Spinal cord (tissue), 10 donors: ENCODE results near the gene MACROD2. TPM values are rescaled to one million over a fixed set of nuclear protein-coding genes. Genes with fewer than 3 reads are reported as not detected.

Experiments used
- DNase-seq, 6 donors: peaks; one replicate each; pipeline versions ENCODE4 v3.0.0 to v3.0.0-alpha.2; 2013 to 2015; ENCODE audit warnings: low spot score in 6 of 6, low read depth in 4 of 6
- H3K27ac ChIP-seq: one replicate; pipeline ENCODE4 v1.5.1; 2013; ENCODE audit warnings: low read depth, low read length, control low read depth
- H3K27me3 ChIP-seq: one replicate; pipeline ENCODE4 v1.6.1; 2013; ENCODE audit warnings: low read length; ENCODE audit not compliant: control insufficient read depth, insufficient read depth
- H3K36me3 ChIP-seq: one replicate; pipeline ENCODE4 v1.6.1; 2013; ENCODE audit warnings: low read length; ENCODE audit not compliant: control insufficient read depth, insufficient read depth
- H3K4me1 ChIP-seq: one replicate; pipeline ENCODE4 v1.6.1; 2013; ENCODE audit warnings: low read length; ENCODE audit not compliant: control insufficient read depth, insufficient read depth
- H3K4me3 ChIP-seq: one replicate; pipeline ENCODE4 v1.5.1; 2013; ENCODE audit warnings: low read depth, low read length, control low read depth
- H3K9me3 ChIP-seq: one replicate; pipeline ENCODE4 v1.6.1; 2013; ENCODE audit warnings: low read length; ENCODE audit not compliant: control insufficient read depth, insufficient read depth
- WGBS: methylation state at CpG from one replicate; pipeline ENCODE4 v1.1.5; 2013; ENCODE audit warnings: missing lambda C conversion rate; ENCODE audit not compliant: insufficient coverage; 5-methylcytosine and 5-hydroxymethylcytosine counted together
- polyA plus RNA-seq, 2 donors: library from polyadenylated mRNA; unstranded; fragments of 120-200 nt; gene quantifications; one replicate each; pipeline ENCODE4 v1.2.1, GENCODE V29; 2013; ENCODE audit not compliant: insufficient read length in 2 of 2
- total RNA-seq, 2 donors: library from RNA; depleted of rRNA in 1 of 2; stranded (reverse); fragments of 120-200 nt in 1 of 2; fragments of >200 nt in 1 of 2; gene quantifications; one replicate each; pipeline versions ENCODE4 v1.2.3 to v1.2.4, GENCODE V29; 2013 to 2014
- donor health status: healthy.

MACROD2 gene
- total and polyA plus RNA-seq, 4 donors: 16.2 to 34.0 (median 23.6) TPM

GRCh38 chr20:14633507-14633906 is 638.2 kb downstream of the MACROD2 start:
- 86% methylated on average over 5 of the region's 5 CpGs for WGBS

GRCh38 chr20:14634665-14635064 is 639.3 kb downstream of the MACROD2 start:
- H3K4me3 ChIP-seq: no peak overlapping the region
- no peaks in the 10 kb centered on the region for H3K36me3 ChIP-seq
- no peak overlapping the region for H3K27ac ChIP-seq
- no peaks in the 10 kb centered on the region for H3K9me3 ChIP-seq
- H3K4me1 ChIP-seq: no peaks in the 10 kb centered on the region
- H3K27me3 ChIP-seq: no peaks in the 10 kb centered on the region
- no peak for DNase-seq

More at GRCh38 chr20:14633507-14633906, 638.2 kb downstream of the MACROD2 start:
- no peaks in the 10 kb centered on the region for H3K36me3 ChIP-seq
- H3K27me3 ChIP-seq: no peaks in the 10 kb centered on the region
- H3K9me3 ChIP-seq: no peaks in the 10 kb centered on the region
- H3K4me1 ChIP-seq: no peaks in the 10 kb centered on the region
- no peak overlapping the region for H3K27ac ChIP-seq
- no peak overlapping the region for H3K4me3 ChIP-seq
- no peak for DNase-seq

GRCh38 chr20:14637441-14637840 is 642.1 kb downstream of the MACROD2 start:
- peaks cover 11% of the 10 kb centered on the region for H3K9me3 ChIP-seq
- WGBS: no CpG with 5 or more reads among the region's 4 CpGs
- no peaks in the 10 kb centered on the region for H3K27me3 ChIP-seq
- no peak overlapping the region for H3K4me3 ChIP-seq
- H3K27ac ChIP-seq: no peak overlapping the region
- H3K36me3 ChIP-seq: no peaks in the 10 kb centered on the region
- DNase-seq: no peak
- no peaks in the 10 kb centered on the region for H3K4me1 ChIP-seq

- no peaks in the 10 kb centered on the region for H3K36me3 ChIP-seq
- no peak for DNase-seq
- H3K4me3 ChIP-seq: no peak overlapping the region
- peaks cover 11% of the 10 kb centered on the region for H3K9me3 ChIP-seq
- H3K27ac ChIP-seq: no peak overlapping the region
- H3K4me1 ChIP-seq: no peaks in the 10 kb centered on the region
- H3K27me3 ChIP-seq: no peaks in the 10 kb centered on the region
Measured at GRCh38 chr20:14643146-14643545, 647.8 kb downstream of the MACROD2 start.

GRCh38 chr20:14643556-14643955 is 648.2 kb downstream of the MACROD2 start:
- Histone ChIP-seq H3K4me3 (no peak overlapping the region), H3K27me3 (no peaks in the 10 kb centered on the region), H3K36me3 (no peaks in the 10 kb centered on the region), H3K9me3 (peaks cover 11% of the 10 kb centered on the region), H3K27ac (no peak overlapping the region), H3K4me1 (no peaks in the 10 kb centered on the region)
- no peak for DNase-seq
- 100% methylated on average over 1 of the region's 1 CpG for WGBS

- peaks cover 11% of the 10 kb centered on the region for H3K9me3 ChIP-seq
- no CpG with 5 or more reads among the region's 2 CpGs for WGBS
- H3K36me3 ChIP-seq: no peaks in the 10 kb centered on the region
- no peak for DNase-seq
- no peak overlapping the region for H3K4me3 ChIP-seq
- no peaks in the 10 kb centered on the region for H3K27me3 ChIP-seq
- H3K4me1 ChIP-seq: no peaks in the 10 kb centered on the region
- H3K27ac ChIP-seq: no peak overlapping the region
Measured at GRCh38 chr20:14644306-14645097, 649.2 kb downstream of the MACROD2 start.

- no peak overlapping the region for H3K27ac ChIP-seq
- no peaks in the 10 kb centered on the region for H3K4me1 ChIP-seq
- peaks cover 2% of the 10 kb centered on the region for H3K9me3 ChIP-seq
- DNase-seq: no peak
- no peak overlapping the region for H3K4me3 ChIP-seq
- no peaks in the 10 kb centered on the region for H3K27me3 ChIP-seq
- H3K36me3 ChIP-seq: no peaks in the 10 kb centered on the region
- WGBS: 40% methylated on average over 1 of the region's 1 CpG
Measured at GRCh38 chr20:14647016-14647415, 651.7 kb downstream of the MACROD2 start.

- Histone ChIP-seq H3K4me1 (no peaks in the 10 kb centered on the region), H3K9me3 (no peaks in the 10 kb centered on the region), H3K27ac (no peak overlapping the region), H3K4me3 (no peak overlapping the region), H3K27me3 (no peaks in the 10 kb centered on the region), H3K36me3 (no peaks in the 10 kb centered on the region)
- WGBS: no CpG with 5 or more reads among the region's 1 CpG
- DNase-seq: no peak
Measured at GRCh38 chr20:14649662-14650061, 654.3 kb downstream of the MACROD2 start.

GRCh38 chr20:14657266-14658005 is 662.1 kb downstream of the MACROD2 start:
- no CpG with 5 or more reads among the region's 4 CpGs for WGBS
- no peak overlapping the region for H3K4me3 ChIP-seq

GRCh38 chr20:14664101-14664500 is 668.8 kb downstream of the MACROD2 start:
- no peak overlapping the region for H3K4me3 ChIP-seq
- H3K36me3 ChIP-seq: no peaks in the 10 kb centered on the region
- H3K27ac ChIP-seq: no peak overlapping the region
- H3K9me3 ChIP-seq: no peaks in the 10 kb centered on the region
- no peaks in the 10 kb centered on the region for H3K4me1 ChIP-seq
- peak in 1 of 6 donors; percentile 77 for DNase-seq
- no CpG with 5 or more reads among the region's 3 CpGs for WGBS
- no peaks in the 10 kb centered on the region for H3K27me3 ChIP-seq

More at GRCh38 chr20:14657266-14658005, 662.1 kb downstream of the MACROD2 start:
- no peak overlapping the region for H3K27ac ChIP-seq
- H3K4me1 ChIP-seq: no peaks in the 10 kb centered on the region
- DNase-seq: peak in 3 of 6 donors; percentile 4 to 65 (median 13)
- no peaks in the 10 kb centered on the region for H3K9me3 ChIP-seq
- H3K27me3 ChIP-seq: no peaks in the 10 kb centered on the region
- H3K36me3 ChIP-seq: no peaks in the 10 kb centered on the region
